ENCODE results near the gene SKI.

SKI gene

DNA sequence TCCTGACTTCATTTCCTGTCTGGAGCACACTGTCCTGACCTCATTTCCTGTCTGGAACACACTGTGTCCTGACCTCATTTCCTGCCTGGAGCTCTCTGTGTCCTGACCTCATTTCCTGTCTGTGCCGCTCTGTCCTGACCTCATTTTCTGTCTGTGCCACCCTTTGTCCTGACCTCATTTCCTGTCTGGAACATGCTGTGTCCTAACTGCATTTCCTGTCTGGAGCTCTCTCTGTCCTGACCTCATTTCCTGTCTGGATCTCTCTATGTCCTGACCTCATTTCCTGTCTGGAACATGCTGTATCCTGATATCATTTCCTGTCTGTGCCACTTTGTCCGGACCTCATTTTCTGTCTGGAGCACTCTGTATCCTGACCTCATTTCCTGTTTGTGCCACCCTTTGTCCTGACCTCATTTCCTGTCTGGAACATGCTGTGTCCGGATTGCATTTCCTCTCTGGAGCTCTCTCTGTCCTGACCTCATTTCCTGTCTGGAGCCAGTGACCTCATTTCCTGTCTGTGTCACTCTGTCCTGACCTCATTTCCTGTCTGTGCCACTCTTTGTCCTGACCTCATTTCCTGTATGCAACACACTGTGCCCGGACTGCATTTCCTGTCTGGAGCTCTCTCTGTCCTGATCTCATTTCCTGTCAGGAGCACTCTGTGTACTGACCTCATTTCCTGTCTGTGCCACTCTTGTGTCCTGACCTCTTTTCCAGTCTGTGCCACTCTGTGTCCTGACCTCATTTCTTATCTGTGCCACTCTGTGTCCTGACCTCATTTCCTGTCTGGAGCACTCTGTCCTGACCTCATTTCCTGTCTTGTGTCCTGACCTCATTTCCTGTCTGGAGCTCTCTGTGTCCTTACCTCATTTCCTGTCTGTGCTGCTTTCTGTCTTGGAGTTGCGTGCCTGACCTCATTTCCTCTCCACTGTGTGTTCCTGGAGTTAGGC lies 27.6 kb downstream of the SKI start:
- Histone ChIP-seq H3K4me3 (ENCODE audit: low read depth, low read length) (no peak overlapping the region), H3K36me3 (replicated peaks) (peaks cover 9% of the 10 kb centered on the region), H3K27me3 (replicated peaks) (no peaks in the 10 kb centered on the region), H3K27ac (peak overlapping the region; percentile 29)
- peak; percentile 66 for DNase-seq
- in situ Hi-C loops (cut with HindIII; ENCODE audit: low pct_ligation_motif_present, low sequenced_read_pairs) = no loop called here
- TF ChIP-seq, protein P1, sequence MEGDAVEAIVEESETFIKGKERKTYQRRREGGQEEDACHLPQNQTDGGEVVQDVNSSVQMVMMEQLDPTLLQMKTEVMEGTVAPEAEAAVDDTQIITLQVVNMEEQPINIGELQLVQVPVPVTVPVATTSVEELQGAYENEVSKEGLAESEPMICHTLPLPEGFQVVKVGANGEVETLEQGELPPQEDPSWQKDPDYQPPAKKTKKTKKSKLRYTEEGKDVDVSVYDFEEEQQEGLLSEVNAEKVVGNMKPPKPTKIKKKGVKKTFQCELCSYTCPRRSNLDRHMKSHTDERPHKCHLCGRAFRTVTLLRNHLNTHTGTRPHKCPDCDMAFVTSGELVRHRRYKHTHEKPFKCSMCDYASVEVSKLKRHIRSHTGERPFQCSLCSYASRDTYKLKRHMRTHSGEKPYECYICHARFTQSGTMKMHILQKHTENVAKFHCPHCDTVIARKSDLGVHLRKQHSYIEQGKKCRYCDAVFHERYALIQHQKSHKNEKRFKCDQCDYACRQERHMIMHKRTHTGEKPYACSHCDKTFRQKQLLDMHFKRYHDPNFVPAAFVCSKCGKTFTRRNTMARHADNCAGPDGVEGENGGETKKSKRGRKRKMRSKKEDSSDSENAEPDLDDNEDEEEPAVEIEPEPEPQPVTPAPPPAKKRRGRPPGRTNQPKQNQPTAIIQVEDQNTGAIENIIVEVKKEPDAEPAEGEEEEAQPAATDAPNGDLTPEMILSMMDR (IDR thresholded peaks at IDR 0.05; ENCODE audit: low read depth, low read length, missing control alignments) = no peak

DNA sequence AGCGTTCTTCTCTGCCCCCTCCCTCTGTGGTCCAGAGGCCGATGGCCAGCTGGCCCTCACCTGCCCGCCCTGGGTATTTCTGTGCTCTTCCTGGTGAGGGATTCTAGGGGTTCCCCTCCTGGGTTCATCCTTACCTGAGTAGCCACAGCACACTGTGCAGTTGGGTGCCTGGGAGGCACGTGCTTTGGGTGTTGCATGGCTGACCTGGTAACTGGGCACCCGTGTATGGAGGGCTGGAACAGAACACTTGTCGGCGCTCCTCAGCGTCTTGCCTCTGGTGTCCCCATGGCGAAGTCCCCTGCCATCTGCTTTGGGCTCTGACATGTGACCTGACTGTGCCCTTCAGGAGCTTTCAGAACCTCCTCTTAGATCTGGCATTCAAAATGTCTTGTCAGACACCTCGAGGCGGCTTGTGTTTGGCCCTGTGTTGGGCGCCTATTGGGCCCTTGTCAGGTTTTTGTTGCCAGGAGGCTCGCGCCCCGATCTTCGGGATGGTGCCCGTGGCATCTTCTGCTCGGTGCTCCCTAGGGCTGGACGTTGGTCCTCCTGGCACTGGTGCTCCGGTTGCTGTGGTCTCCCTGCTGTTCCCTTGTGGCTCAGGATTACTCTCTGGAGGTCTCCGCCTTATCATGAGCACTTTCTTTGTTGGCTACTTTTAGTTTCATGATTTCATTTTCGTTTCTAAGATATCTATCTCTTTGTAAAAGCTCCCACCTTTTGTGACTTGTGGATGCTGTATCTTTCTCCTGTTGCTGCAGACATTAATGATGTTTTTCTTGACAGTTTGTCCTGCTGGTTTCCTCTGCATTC lies 28.5 kb downstream of the SKI start:
- in situ Hi-C loops (cut with HindIII; ENCODE audit: low pct_ligation_motif_present, low sequenced_read_pairs) = no loop called here
- Histone ChIP-seq H3K36me3 (replicated peaks) (peaks cover 9% of the 10 kb centered on the region), H3K27me3 (replicated peaks) (no peaks in the 10 kb centered on the region), H3K27ac (peak overlapping the region; percentile 29), H3K4me3 (ENCODE audit: low read depth, low read length) (no peak overlapping the region)
- TF ChIP-seq, protein P1 (IDR thresholded peaks at IDR 0.05; ENCODE audit: low read depth, low read length, missing control alignments) = no peak
- no peak for DNase-seq

DNA sequence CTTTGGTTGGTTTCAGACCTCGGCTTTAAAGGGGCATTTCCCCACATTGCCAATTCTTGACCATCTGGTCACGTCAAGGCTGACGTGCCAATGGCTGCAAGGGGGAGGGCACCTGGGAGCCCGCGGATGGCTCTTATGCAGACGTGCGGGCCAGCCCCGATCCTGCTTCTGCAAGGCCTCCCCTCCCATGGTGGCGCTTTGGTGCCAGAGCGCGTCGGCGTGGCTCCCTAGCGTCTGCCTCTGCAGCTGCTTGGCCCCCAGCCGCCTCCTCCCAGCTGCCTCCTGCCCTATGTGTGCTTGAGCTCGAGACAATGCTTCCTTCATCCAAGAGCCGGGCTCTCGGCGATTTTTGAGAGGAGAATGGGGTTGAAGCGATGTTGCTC lies 29.1 kb downstream of the SKI start:
- TF ChIP-seq, protein P1 (IDR thresholded peaks at IDR 0.05; ENCODE audit: low read depth, low read length, missing control alignments) = no peak
- in situ Hi-C loops (cut with HindIII; ENCODE audit: low pct_ligation_motif_present, low sequenced_read_pairs) = no loop called here
- no peak for DNase-seq
- no peak overlapping the region for H3K4me3 ChIP-seq (ENCODE audit: low read depth, low read length)
- peaks cover 9% of the 10 kb centered on the region for H3K36me3 ChIP-seq (replicated peaks)
- no peaks in the 10 kb centered on the region for H3K27me3 ChIP-seq (replicated peaks)
- H3K27ac ChIP-seq = no peak overlapping the region

DNA sequence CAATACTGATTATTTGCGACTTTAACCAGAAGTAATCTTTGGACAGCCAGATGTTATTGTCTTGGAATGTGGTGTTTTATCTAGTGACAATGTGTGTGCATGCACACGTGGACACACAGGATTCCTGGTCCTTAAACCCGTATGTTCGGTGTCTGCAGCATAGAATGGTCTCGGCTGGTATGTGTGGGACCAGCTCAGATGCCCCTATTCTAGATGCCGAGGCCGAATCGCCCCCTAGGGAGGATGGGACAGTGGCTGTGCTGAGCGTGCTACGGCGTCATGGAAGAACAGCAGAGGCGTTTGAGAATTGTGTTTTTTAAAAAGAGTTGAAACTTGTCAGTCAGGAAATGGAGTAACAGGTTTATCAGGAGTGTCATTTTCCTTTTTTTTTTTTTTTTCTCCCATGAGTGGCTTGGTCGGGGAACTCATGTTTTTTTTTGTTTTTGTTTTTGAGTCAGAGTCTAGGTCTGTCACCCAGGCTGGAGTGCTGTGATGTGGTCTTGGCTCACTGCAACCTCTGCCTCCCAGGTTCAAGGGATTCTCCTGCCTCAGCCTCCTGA lies 30.1 kb downstream of the SKI start:
- Histone ChIP-seq H3K27me3 (replicated peaks) (no peaks in the 10 kb centered on the region), H3K27ac (no peak overlapping the region), H3K36me3 (replicated peaks) (peaks cover 9% of the 10 kb centered on the region), H3K4me3 (ENCODE audit: low read depth, low read length) (no peak overlapping the region)
- no peak for DNase-seq
- in situ Hi-C loops (cut with HindIII; ENCODE audit: low pct_ligation_motif_present, low sequenced_read_pairs) = no loop called here
- TF ChIP-seq, protein P1 (IDR thresholded peaks at IDR 0.05; ENCODE audit: low read depth, low read length, missing control alignments) = no peak

DNA sequence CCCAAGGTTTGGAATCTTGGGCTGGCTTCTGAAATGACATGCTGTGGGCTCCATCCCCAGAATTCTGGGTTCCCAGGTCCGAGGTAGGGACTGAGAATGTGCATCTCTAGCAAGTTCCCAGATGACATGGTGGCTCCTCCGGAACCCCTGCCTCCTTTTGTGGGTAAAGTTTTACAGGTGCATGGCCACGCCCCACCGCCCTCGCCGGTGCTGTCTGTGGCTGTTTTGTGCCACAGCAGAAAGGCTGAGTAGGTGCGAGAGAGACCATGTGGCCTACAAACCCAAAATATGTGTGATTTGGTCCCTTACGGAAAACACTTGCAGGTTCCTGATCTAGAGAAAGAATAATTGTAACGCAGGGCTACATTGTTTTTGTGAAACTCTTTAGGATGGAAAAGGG lies 30.9 kb downstream of the SKI start:
- Histone ChIP-seq H3K36me3 (replicated peaks) (peaks cover 4% of the 10 kb centered on the region), H3K4me3 (ENCODE audit: low read depth, low read length) (no peak overlapping the region), H3K27ac (no peak overlapping the region), H3K27me3 (replicated peaks) (no peaks in the 10 kb centered on the region)
- in situ Hi-C loops (cut with HindIII; ENCODE audit: low pct_ligation_motif_present, low sequenced_read_pairs) = no loop called here
- no peak for DNase-seq
- TF ChIP-seq, protein P1 (IDR thresholded peaks at IDR 0.05; ENCODE audit: low read depth, low read length, missing control alignments) = no peak
